Neural cell (in vitro differentiated cells): ENCODE results near the gene DDHD1.

ENCODE experiments used
- EP300 ChIP-seq: fragments of 450-650 bp; conservative IDR thresholded peaks from 2 replicates; pipeline ENCODE4 v1.6.1; 2014; ENCODE audit warnings: antibody characterized with exemption, mild to moderate bottlenecking, moderate library complexity; ENCODE audit not compliant: poor library complexity, severe bottlenecking
- EZH2 ChIP-seq: fragments of 200-600, 300-800 bp; shearing (Covaris generic), sonication (generic); IDR thresholded peaks from 2 replicates; pipeline ENCODE4 v1.6.1; 2014; ENCODE audit warnings: antibody characterized with exemption, low read length, borderline replicate concordance, mild to moderate bottlenecking; ENCODE audit not compliant: insufficient read depth, poor library complexity, severe bottlenecking
- MXI1 ChIP-seq: fragments of 450-650 bp; conservative IDR thresholded peaks from 2 replicates; pipeline ENCODE4 v1.6.1; 2014; ENCODE audit warnings: antibody characterized with exemption, mild to moderate bottlenecking; ENCODE audit not compliant: poor library complexity, severe bottlenecking
- POLR2AphosphoS5 ChIP-seq: IDR thresholded peaks from 2 replicates; pipeline ENCODE4 v1.6.1; 2012
- RAD21 ChIP-seq: fragments of 450-650 bp; conservative IDR thresholded peaks from 2 replicates; pipeline ENCODE4 v1.6.1; 2014; ENCODE audit warnings: antibody characterized with exemption, mild to moderate bottlenecking, moderate library complexity
- SMC3 ChIP-seq: fragments of 450-650 bp; conservative IDR thresholded peaks from 2 replicates; pipeline ENCODE4 v1.6.1; 2014; ENCODE audit warnings: antibody characterized with exemption, mild to moderate bottlenecking, moderate library complexity; ENCODE audit not compliant: poor library complexity
- TF ChIP-seq, protein P1 (sequence below): fragments of 450-650 bp; IDR thresholded peaks from 2 replicates; pipeline ENCODE4 v1.5.1; 2014; ENCODE audit warnings: antibody characterized with exemption, mild to moderate bottlenecking, moderate library complexity; ENCODE audit not compliant: poor library complexity, severe bottlenecking

DNA sequence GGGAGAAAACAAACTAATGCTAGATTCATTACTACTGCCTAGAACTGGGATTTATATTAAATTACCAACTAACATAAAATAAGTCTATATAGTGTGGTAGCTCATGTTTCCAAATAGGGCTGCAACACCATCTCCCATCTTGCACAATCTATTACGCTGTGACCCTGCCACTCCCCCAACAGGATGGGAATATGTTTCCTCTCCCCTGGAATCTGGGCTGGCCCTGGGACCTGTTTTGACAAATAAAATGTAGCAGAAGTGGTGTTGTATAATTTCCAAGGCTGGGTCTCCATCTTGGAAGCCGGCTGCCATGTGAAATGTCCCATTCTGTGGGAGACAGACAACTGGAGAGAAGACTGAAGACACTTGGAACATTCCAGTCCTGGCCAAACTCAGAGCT, 156.6 kb downstream of the DDHD1 start:
- TF ChIP-seq EZH2 (no peak), EP300 (no peak), MXI1 (no peak), POLR2AphosphoS5 (no peak), RAD21 (no peak), SMC3 (no peak)
- TF ChIP-seq, protein P1, sequence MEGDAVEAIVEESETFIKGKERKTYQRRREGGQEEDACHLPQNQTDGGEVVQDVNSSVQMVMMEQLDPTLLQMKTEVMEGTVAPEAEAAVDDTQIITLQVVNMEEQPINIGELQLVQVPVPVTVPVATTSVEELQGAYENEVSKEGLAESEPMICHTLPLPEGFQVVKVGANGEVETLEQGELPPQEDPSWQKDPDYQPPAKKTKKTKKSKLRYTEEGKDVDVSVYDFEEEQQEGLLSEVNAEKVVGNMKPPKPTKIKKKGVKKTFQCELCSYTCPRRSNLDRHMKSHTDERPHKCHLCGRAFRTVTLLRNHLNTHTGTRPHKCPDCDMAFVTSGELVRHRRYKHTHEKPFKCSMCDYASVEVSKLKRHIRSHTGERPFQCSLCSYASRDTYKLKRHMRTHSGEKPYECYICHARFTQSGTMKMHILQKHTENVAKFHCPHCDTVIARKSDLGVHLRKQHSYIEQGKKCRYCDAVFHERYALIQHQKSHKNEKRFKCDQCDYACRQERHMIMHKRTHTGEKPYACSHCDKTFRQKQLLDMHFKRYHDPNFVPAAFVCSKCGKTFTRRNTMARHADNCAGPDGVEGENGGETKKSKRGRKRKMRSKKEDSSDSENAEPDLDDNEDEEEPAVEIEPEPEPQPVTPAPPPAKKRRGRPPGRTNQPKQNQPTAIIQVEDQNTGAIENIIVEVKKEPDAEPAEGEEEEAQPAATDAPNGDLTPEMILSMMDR, result no peak
